HG03066 (cell line): ENCODE results near the gene XYLT1.

Experiments used
- ATAC-seq: cut with Tn5 transposase; IDR thresholded peaks from one replicate; pipeline ENCODE4 v1.9.1; 2021; ENCODE audit warnings: low read depth; ENCODE audit not compliant: unreplicated experiment

The XYLT1 gene

DNA sequence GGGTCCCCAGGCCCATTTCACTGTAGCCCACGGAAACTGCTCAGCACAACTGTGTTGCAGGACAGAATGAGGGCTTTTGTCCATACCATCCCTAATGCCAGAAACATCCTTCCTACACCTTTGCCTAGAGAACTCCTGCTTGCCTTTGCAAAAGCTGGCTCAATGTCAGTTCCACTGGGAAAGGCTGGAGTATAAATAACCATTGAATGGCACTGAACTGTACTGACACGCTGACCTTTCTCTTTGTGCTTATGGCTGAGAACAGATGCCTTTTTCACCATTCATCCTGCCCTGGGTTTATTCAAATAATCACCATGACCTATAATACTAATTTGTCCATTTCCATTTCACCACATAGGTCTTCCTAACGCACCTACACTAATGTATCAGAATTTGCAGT, 300.3 kb downstream of the XYLT1 start:
- no peak for ATAC-seq

DNA sequence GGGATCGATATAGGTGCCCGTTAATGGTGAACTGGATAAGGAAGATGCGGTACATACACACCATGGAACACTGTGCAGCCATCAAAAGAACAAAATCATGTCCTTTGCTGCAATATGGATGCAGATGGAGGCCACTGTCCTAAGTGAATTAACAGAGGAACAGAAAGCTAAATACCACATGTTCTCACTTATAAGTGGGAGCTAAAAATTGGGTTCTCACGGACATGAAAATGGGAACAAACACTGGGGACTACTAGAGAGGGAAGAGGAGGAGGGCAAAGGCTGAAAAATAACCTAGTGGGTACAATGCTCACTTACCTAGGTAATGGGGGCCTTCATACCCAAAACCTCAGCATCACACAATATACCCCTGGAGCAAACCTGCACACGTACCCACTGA, 302.6 kb downstream of the XYLT1 start:
- no peak for ATAC-seq

DNA sequence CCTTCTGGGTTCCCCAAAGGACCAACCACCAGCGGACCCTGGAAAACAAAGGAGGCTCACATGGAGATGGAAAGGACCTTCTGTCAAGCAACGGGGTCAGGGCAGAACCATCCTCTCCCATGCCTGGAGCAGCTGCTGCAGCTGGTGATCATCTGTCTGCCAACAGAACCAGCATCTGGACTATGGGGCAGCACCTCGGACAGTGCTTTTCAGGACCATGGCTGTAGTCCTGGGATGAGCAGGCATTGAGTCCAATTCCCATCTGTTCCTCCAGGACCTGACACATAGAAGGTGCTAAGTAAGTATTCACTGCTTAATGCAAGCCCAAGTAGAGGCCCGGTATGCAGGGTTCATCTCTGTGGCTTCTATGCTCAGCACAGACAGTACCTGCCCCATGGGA, 304.7 kb downstream of the XYLT1 start:
- no peak for ATAC-seq

DNA sequence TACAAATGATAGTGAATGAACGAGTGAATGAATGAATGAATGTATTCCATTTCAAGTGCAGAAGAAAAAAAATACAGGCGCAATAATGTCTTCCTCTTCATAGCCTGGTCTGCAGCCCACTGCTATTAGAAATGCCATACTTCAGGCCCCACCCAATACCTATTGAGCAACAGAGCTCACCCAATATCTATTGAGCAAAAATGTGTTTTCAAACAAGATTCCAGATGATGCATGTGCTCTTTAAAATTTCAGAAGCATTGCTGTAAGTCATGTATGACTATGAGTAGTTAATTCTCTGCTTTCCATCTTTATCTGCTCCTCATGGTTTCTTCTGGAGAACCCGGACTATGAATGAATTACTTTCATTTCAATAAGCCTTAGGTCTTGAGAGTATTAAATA, 308.2 kb downstream of the XYLT1 start:
- no peak for ATAC-seq

DNA sequence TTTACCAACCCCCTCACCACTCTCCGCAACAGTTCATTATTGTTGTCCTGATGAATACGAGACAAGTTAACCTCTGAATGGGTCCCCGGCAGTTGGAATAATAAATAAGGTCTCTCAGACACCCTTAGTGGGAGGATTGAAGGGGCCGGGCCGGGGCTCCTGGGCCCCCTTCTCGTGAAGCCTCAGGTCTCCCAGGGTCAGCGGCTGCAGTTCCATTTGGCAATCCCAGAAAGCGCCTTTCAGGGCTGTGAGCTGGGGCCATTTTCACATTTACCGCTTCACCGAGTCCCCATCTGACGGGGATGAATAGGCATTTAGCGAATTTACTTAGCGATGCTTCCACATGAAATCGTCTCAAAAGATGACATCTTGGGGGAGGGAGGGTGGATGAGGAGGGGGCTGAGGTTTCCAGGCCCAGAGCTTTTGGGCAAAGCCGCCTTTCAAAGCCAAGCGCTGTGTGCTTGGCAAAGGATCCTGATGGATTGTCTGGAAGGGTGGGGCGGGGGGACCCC, 309.8 kb downstream of the XYLT1 start:
- no peak for ATAC-seq

DNA sequence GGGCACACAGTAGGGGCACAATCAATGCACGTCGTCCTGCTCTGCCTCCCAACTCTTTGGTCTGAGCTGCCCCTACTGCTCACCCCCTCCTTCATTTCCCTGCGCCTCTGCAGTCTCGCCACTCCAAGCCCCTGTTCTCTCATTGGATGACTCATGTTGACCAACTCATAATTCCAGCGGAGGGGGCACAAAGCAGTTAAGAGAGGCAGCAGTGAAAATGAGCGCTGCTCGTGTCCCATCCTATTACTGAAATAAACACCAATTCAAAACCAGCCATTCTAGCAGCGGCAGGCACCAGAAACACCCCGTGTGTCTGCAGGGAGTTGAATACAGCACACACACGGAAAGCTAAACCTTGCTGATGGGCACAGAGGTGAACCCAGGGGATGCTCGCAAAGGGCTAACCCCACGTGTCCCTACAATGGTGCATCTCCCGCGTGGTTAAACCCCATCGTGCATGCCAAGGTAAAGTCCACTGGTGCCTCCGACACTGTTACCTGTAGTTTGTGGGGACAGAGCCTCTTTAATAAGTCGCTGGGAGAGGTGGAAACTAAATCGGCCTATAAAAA, 310.4 kb downstream of the XYLT1 start:
- no peak for ATAC-seq

DNA sequence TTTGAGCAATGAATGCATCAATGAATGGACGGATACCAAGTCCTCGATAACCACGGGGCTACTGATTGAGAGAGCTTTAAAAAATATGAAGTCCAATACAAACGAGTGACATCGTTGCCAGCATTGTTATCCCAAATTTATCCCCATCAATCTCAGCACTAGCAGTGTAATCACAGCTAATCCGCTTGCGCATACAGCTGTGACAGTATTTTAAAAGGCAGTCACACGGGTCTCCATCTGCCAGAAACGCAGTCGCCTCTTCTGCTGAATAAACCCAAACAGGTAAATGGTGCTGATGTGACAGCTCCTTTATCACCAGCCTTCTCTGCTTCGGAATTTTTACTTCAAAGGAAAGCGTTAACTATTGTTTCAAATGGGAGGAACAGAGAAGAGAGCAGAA, 311.1 kb downstream of the XYLT1 start:
- no peak for ATAC-seq

DNA sequence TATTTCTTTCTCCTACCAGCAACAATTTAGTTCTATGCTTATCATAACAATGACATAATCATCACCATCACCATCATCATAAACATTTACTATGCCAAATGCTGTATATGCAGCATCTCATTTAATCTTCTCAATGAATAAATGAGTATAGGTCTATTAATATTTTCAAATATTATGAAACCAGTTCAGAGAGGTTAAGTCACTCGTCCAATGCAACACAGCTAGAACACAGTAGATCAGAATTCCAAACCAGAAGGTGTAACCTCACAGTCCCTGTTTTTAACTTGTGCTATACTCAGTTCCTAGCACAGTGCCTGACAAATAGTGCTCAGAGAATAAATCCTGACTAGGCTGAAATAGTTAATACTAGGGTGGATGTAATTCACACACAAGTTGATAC, 314.8 kb downstream of the XYLT1 start:
- ATAC-seq = no peak

DNA sequence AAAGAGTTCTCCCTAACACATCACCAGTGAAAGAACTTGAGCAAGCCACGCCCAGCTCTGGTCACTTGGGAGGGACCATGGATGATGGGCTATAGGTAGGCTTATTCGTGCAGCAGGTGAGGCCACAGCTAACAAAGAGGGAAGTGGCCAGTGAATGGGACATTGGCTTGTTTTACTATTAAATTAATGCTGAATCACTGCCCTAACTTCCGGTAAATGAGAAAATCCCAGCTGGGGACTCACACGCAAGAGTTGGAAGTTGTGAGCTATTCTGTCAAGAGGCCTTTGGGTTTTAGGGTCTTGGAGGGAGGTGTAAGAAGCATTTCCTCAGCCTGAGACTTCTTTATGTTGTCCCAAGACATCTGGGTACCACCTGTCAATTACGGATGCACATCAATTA, 315.3 kb downstream of the XYLT1 start:
- no peak for ATAC-seq

DNA sequence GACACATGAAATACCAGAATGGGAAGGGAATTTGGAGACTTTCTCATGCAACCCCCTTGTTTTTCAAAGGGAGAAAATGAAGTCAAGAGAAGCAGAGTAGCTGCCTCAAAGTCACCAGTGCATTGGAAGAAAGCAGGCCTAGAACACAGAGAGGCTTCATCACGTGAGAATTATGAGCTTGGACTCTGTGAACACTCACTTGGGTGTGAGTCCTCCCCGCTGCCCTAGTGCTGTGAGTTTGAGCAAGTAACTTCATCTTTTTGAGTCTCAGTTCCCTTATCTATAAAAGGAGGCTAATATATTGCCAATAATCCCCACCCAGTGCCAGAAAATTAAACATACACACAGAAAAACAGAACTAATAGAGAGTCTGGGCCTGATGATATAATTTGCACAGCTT, 315.8 kb downstream of the XYLT1 start:
- ATAC-seq = no peak

DNA sequence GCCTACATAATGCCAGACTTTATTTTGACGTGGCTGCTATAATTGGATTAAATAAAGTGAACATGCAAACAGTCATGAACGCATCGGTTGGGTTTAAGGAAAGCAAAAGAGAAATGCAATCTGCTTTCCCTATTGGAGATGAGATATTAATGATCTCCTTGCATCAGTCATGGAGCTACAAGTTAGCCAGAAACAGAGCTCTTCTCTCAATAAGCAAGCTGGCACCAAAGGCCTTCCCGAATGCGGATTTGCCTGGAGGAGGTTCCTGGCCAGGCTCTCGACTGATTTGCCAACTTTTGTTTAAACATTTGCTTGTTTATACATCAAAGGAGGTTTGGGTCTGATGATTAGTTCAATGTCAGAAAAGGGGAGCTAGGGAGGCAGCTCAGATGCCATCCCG, 318.4 kb downstream of the XYLT1 start:
- no peak for ATAC-seq

DNA sequence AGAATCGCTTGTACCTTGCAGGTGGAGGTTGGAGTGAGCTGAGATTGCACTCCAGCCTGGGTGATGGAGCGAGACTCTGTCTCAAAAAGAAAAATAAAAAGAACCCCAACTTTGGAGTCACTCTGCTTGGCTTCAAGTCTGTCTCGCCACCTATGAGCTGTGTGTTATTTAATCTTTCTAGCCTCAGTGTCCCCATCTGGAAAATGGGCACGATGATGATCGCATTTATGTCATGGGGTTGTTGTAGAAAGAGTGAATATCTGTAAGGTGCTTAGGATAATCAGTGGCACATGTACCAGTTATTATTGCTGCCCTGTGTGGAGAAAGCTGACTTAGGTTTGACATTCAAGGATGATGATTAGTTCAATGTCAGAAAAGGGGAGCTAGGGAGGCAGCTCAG, 319.4 kb downstream of the XYLT1 start:
- ATAC-seq = no peak

DNA sequence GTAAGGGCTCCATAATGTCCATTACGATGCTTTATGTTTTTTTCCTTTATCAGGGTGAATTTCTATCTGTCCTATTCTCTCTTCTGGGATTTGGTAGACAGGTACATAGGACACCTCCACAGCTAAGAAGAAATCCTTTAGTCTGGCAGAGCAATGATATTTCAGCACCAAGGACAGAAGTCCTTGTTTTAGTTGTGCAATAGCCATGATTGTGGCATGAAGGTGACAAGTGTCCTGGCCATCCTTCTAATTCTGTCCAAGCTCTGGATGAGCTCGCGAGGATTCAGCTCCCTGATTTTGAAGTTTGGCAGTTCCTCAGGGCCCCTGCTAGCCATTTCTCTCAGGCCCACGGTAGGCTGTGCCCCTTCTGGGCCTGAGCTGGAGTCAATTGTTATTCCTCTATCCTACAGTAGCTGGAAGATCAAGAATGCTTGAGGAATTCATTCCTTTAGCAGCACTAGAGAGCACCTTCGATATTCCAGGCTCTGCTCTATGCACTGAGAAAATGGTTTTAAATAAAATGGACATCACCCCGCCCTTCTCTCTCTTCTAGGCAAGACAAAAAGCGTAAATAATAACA, 320.8 kb downstream of the XYLT1 start:
- ATAC-seq = no peak

DNA sequence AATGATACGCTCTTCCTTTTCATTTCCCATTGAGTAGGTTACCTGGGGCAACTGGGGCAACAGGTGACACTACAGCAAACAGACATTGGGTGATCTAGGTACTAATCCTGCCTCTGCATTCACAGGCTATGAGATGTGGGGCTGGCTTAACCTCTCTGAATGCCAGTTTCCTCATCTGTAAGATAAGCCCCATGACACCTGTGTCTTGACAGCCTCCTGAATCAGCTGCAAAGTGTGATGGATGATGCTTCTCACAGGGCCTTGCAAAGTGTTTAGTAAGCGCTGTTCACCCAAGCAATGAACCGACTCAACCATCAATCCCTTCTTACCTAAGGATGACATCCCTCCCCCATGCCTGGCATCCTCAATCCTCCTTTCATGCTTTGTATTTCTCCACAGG, 322.8 kb downstream of the XYLT1 start:
- ATAC-seq = no peak

DNA sequence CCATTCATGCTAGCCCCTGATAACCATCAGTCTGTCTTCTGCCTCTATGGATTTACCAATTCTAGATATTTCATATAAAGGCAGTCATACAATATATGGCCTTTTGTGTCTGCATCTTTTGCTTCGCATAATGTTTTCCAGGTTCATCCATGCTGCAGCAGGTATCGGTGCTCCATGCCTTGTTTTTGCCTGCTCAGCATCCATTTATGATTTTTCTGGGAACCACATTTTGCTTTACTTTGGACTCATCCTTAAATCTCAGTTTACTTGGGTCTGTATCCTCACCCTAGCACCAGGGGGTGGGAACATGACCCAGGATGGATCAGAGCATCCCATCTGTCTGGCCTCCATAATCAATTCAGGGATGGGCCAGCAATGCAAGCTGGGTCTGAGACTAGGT, 325.7 kb downstream of the XYLT1 start:
- no peak for ATAC-seq

DNA sequence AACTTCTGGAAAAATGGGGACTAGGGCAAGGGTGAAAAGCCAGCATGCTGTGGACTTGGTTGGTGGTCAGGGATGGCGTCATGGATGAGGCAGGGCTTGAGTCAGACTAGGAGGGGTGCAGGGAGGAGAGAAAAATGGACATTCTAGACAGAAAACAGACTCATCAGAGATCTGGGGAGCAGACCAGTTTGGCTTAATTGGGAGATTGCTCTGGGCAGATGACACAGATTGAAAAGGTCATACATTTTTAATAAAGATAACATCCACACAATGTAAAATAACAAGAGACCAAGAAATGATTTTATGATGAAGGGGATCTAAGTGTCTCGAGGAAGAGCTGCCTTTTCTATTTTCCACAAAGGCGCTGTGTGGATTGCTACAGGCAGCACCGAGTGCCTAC, 326.3 kb downstream of the XYLT1 start:
- ATAC-seq = no peak

DNA sequence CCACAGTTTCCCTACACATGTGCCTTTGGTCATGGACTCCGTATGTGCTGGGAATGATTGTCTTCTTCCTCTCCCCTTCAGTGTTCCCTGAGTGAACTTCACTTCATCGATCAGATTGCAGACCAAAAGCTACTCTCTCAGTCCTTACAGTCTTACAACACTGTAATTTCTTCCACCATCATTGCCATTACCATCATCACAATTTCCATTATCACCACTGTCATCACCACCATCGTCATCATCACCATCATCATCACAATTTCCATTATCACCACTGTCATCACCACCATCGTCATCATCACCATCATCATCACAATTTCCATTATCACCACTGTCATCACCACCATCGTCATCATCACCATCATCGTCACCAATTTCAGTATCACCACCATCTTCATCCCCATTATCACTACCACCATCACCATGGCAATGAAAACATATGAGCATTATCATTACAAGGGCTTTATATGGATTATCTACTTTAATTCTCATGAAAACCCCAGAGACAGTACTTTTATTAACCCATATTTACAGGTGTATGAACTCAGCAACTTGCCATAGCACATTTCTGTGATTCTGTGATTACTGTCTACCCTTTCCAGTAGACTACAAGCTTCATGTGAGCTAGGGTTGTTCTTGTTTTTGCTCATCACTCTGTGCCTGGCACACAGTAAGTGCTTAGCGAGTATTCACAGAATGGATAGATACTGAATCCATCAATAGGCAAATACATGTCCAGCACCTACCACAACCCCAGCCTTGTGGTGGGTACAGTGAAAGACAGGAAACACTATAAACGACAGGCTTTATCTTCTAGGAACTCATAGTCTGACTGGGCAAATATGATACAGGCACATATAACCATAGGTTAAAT, 327.0 kb downstream of the XYLT1 start:
- ATAC-seq = no peak

DNA sequence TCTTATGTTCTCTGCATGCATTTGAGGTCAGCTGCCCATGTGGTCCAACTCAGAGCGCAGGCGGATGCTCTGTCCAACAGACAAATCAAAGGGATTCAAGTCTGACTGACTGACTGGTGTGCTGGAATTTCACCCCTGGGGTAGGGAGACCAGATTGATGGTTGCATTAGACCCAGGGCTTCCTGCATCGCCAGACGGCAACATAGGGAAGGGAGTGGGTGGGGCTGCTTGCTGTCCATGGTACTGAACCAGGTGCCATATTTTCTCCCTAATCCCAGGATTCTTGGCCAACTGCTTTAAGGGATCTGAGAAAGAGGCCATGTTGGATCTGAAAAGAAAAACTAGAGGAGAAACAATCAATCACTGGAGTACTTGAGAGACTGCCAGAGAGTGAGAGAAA, 332.0 kb downstream of the XYLT1 start:
- ATAC-seq = no peak

DNA sequence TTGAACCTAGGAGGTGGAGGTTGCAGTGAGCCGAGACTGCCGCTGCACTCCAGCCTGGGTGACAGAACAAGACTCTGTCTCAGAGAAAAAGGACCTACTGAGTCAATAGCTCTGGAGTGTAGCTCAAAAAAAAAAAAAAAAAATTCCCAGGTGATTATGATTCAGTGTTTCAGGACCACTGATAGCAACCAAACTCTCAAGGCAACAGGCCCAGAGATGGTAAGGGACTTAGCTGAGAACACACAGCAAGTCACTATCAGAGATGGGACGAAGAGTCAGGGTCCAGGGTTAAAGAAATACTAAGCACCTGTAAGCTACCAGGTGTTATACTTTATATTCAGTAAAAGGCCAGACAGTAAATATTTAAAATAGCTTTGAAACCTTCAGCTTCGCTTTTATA, 335.3 kb downstream of the XYLT1 start:
- ATAC-seq = no peak

DNA sequence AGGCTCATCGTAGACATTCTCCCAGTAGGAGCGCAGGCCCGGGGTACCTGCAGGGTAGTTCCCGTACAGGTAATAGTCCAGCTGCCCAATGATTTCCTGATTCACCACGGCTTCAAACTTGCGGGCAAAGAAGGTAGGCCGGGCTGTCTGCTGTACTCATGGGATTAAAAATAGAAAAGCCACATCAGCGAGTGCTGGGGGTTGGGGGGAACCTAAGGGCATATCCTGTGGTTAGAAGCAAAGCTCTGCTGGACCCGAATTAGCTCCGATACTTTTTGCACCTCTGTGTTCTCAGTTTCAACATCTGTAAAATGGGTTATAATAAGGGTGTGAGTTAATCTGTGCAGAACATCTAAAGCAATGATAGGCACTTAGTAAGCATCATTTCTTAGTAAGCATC, 336.2 kb downstream of the XYLT1 start:
- ATAC-seq = no peak

DNA sequence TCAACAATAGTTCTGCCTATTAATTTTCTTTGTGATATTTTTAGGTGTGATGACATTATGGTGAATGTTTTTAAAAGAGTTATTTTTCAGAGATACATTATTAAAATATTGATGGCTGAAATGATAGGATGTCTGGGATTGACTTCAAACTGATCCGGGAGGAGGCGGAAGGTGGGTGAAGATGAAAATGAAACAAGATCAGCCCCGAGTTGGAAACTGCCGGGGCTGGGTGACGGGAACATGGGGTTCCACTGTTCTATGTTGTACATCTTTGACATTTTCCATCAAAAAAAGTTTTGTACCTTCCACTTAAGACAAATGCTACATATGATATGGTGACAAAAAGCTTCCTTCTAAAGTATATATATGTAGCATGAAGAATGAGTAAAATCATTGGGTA, 336.9 kb downstream of the XYLT1 start:
- ATAC-seq = no peak

DNA sequence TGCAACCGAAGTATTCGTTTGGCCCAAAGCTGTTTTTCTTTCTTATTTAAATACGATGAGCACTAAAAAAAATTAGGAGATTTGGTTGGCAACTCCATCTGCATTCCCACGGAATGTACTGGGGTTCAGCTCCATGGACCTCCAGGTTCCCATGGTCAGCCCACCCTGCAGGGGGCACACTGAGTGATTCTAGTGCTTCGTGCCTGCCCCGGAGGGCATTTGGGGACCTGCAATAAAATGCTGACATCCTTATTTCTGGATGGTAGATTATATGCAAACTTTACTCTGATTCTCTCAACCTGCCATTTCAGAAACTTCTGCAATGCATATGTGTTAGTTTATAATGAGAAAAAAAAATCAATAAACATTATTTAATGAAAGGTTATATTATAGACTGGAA, 339.4 kb downstream of the XYLT1 start:
- ATAC-seq = no peak
